Right lobe of liver (tissue), 4 donors: ENCODE data around the gene STK11.
A peak's percentile ranks its signal among the peaks of the same experiment; 100 is the strongest.

Source experiments
- CTCF ChIP-seq, 4 donors: fragments of 200-600 bp in 3 of 4; fragments of 450-650 bp in 1 of 4; IDR thresholded peaks; one replicate each; pipeline versions ENCODE4 v1.5.1 to v1.8.0; 2016 to 2022; ENCODE audit warnings: antibody characterized with exemption in 4 of 4, mild to moderate bottlenecking in 2 of 4
- POLR2A ChIP-seq: fragments of 450-650 bp; IDR thresholded peaks from one replicate; pipeline ENCODE4 v1.6.1; 2017; ENCODE audit warnings: antibody characterized with exemption, mild to moderate bottlenecking
- donor health status: DM: no; HTN: no; CAD: no.
- donor health status: DM: no; HTN: no; CAD: no.
- donor health status: DM: no; HTN: yes; CAD: no.

- peak; percentile 68 to 83 (median 78) for TF ChIP-seq CTCF (IDR thresholded peaks at IDR 0.05)
- no peak for TF ChIP-seq POLR2A
Observed at GRCh38 chr19:1220976-1221903, 15.7 kb downstream of the STK11 start.
